ENCODE results near the gene MEST. TPM values are rescaled to one million over a fixed set of nuclear protein-coding genes. Genes with fewer than 3 reads are reported as not detected.
A peak's percentile ranks its signal among the peaks of the same experiment; 100 is the strongest.

MEST gene
- total RNA-seq, 1 donor from 2014 or later, result 72.2 TPM

- Mint-ChIP-seq H3K27ac (ENCODE audit: unreplicated experiment) (no peak overlapping the region), H3K27me3 (ENCODE audit: unreplicated experiment) (no peaks in the 10 kb centered on the region), H3K4me1 (ENCODE audit: unreplicated experiment) (no peaks in the 10 kb centered on the region), H3K4me3 (ENCODE audit: unreplicated experiment) (no peak overlapping the region), H3K36me3 (ENCODE audit: low read depth, unreplicated experiment) (no peaks in the 10 kb centered on the region), H3K9me3 (ENCODE audit: unreplicated experiment) (no peaks in the 10 kb centered on the region)
- DNase-seq (ENCODE audit: low spot score), result no peak
- TF ChIP-seq CTCF (IDR thresholded peaks at IDR 0.05; ENCODE audit: unreplicated experiment), result no peak
Measured at GRCh38 chr7:130543487-130544010, 51.7 kb downstream of the MEST start.

- no peak for TF ChIP-seq CTCF (IDR thresholded peaks at IDR 0.05; ENCODE audit: unreplicated experiment)
- H3K36me3 Mint-ChIP-seq (ENCODE audit: low read depth, unreplicated experiment), result no peaks in the 10 kb centered on the region
- no peaks in the 10 kb centered on the region for H3K9me3 Mint-ChIP-seq (ENCODE audit: unreplicated experiment)
- H3K27ac Mint-ChIP-seq (ENCODE audit: unreplicated experiment), result no peak overlapping the region
- no peak overlapping the region for H3K4me3 Mint-ChIP-seq (ENCODE audit: unreplicated experiment)
- H3K4me1 Mint-ChIP-seq (ENCODE audit: unreplicated experiment), result no peaks in the 10 kb centered on the region
- H3K27me3 Mint-ChIP-seq (ENCODE audit: unreplicated experiment), result no peaks in the 10 kb centered on the region
- no peak for DNase-seq (ENCODE audit: low spot score)
Measured at GRCh38 chr7:130544356-130544755, 52.5 kb downstream of the MEST start.

- no peak overlapping the region for H3K27ac Mint-ChIP-seq (ENCODE audit: unreplicated experiment)
- H3K4me3 Mint-ChIP-seq (ENCODE audit: unreplicated experiment), result no peak overlapping the region
- TF ChIP-seq CTCF (IDR thresholded peaks at IDR 0.05; ENCODE audit: unreplicated experiment), result no peak
- H3K36me3 Mint-ChIP-seq (ENCODE audit: low read depth, unreplicated experiment), result no peaks in the 10 kb centered on the region
- H3K9me3 Mint-ChIP-seq (ENCODE audit: unreplicated experiment), result no peaks in the 10 kb centered on the region
- H3K4me1 Mint-ChIP-seq (ENCODE audit: unreplicated experiment), result no peaks in the 10 kb centered on the region
- DNase-seq (ENCODE audit: low spot score), result no peak
- no peaks in the 10 kb centered on the region for H3K27me3 Mint-ChIP-seq (ENCODE audit: unreplicated experiment)
Measured at GRCh38 chr7:130553398-130554029, 61.6 kb downstream of the MEST start.

GRCh38 chr7:130554481-130554880 is 62.6 kb downstream of the MEST start:
- no peak overlapping the region for H3K4me3 Mint-ChIP-seq (ENCODE audit: unreplicated experiment)
- no peak for TF ChIP-seq CTCF (IDR thresholded peaks at IDR 0.05; ENCODE audit: unreplicated experiment)
- no peaks in the 10 kb centered on the region for H3K36me3 Mint-ChIP-seq (ENCODE audit: low read depth, unreplicated experiment)
- no peaks in the 10 kb centered on the region for H3K27me3 Mint-ChIP-seq (ENCODE audit: unreplicated experiment)
- H3K9me3 Mint-ChIP-seq (ENCODE audit: unreplicated experiment), result no peaks in the 10 kb centered on the region
- H3K4me1 Mint-ChIP-seq (ENCODE audit: unreplicated experiment), result no peaks in the 10 kb centered on the region
- H3K27ac Mint-ChIP-seq (ENCODE audit: unreplicated experiment), result no peak overlapping the region
- DNase-seq (ENCODE audit: low spot score), result no peak

Small RNA genes lying within 50 kb of the gene (microRNA-seq; reads per million reads assigned to microRNA genes)
- gene MIR335 (ENCODE audit: unreplicated experiment), result 495 reads per million, percentile 90 among the genes with 10 or more reads in this experiment

Other genes with a start within 250 kb of the MEST start
- gene CPA2, start 225.2 kb upstream of the MEST start, total RNA-seq (ENCODE audit: unreplicated experiment), result not detected
- gene CPA4, start 198.9 kb upstream of the MEST start, total RNA-seq (ENCODE audit: unreplicated experiment), result not detected
- not detected for gene CPA5, start 147.3 kb upstream of the MEST start, total RNA-seq (ENCODE audit: unreplicated experiment)
- gene CPA1, start 111.6 kb upstream of the MEST start, total RNA-seq (ENCODE audit: unreplicated experiment), result not detected
- 14.3 TPM for gene CEP41, start 51.1 kb upstream of the MEST start, total RNA-seq (ENCODE audit: unreplicated experiment)
- 40.0 TPM for gene COPG2, start 176.7 kb downstream of the MEST start, total RNA-seq (ENCODE audit: unreplicated experiment)
- gene TSGA13, start 194.5 kb downstream of the MEST start, total RNA-seq (ENCODE audit: unreplicated experiment), result not detected
- gene KLF14, start 242.1 kb downstream of the MEST start, total RNA-seq (ENCODE audit: unreplicated experiment), result not detected

Data from endothelial cell (in vitro differentiated cells).